Measurements from ENCODE around the gene RNF5.
A peak's percentile ranks its signal among the peaks of the same experiment; 100 is the strongest.
"Not testable (repeated sequence)": the region's sequence is repeated elsewhere in the genome, so short reads cannot be mapped to it uniquely, and the experiment has no call there.

RNF5 gene

GRCh38 chr6:32176476-32177182 is 1.6 kb upstream of the RNF5 start:
- no peak for DNase-seq

- no peak for DNase-seq
These were observed 920 bp upstream of the RNF5 start for GRCh38 chr6:32177183-32177787.

- DNase-seq = no peak
These were observed 589 bp downstream of the RNF5 start for GRCh38 chr6:32178547-32179440.

- no peak for DNase-seq
These were observed 1.7 kb downstream of the RNF5 start for GRCh38 chr6:32179766-32180405.

- DNase-seq = no peak
These were observed 3.0 kb downstream of the RNF5 start for GRCh38 chr6:32181148-32181702.

DNA sequence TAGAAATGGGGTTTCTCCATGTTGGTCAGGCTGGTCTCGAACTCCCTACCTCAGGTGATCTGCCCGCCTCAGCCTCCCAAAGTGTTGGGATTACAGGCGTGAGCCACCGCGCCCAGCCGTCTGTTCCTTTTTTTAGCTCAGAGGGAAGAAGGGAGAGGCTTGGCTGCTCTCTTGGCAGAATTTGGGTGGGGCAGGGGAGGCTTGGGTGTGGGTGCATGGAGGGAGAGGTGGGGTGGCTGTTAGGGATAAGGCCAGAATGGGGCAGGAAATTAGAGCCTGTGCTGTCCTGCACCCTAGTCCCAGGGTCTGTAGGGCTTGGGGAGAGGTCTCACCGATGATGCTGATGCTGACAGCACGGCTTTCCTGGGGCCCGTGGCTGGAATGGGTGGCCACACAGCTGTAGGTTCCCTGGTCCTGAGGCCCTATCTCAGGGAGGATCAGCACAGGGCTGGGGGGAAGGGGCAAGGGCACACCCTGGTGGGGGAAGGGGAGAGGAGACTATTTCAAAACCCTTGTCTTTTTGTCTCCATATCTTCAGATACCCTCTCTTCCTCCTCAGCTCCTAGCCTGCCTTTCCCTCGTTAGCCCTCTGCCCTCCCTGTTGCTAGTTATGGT is 3.8 kb downstream of the RNF5 start:
- DNase-seq = no peak

- no peak for DNase-seq
These were observed 4.4 kb downstream of the RNF5 start for GRCh38 chr6:32182555-32182981.

DNA sequence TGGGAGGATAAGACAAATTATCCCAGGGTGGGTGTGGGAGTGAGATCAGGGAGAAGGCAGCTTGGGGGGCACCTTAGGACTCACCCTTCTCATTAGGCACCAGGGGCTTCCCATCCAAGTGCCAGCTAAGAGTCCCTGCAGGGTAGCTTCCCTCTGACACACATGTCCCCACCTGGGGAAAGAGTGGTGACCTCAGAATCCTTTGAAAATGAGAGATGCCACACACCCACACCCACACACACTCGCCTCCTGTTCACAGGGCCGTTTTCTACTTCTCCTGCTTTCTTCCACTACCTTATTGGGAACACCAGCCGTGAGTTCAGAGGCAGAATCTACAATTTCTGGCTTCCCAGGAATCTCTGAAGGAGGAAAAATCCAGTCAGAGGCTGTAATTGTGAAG is 4.8 kb downstream of the RNF5 start:
- no peak for DNase-seq

DNA sequence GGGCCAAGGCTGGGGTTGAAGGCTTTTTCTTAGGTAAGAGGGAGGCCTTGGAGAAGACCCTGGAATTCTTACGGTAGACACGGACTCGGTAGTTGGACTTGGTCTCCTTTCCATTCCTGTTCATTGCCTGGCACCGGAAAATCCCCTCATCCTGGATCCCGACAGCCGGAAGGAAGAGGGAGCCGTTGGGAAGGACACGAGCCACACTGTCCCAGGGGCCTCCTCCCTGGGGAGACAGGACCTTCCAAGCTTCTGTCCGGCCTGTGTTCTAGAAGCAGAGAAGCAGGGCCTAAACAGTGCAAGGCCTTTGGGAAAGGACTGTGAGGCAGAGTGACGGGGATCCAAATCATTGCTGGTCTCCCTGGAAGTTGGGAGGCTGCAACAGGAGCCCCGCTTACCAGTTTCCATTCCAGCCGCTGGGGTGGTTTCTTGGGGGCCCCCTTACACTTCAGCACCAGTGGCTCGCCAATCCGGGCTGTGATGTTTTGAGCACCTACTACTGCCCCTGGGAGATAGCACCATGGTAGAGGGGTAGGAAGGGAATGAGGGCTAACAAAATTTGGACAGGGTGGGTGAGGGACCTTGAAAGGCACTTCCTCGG is 5.4 kb downstream of the RNF5 start:
- DNase-seq = no peak

GRCh38 chr6:32184084-32184640 is 6.0 kb downstream of the RNF5 start, which contains the start of gene AGER:
TSS of gene AGER (minus strand) at chr6:32184253. CDS start at chr6:32184222, 31 bp downstream.
- DNase-seq = no peak

DNA sequence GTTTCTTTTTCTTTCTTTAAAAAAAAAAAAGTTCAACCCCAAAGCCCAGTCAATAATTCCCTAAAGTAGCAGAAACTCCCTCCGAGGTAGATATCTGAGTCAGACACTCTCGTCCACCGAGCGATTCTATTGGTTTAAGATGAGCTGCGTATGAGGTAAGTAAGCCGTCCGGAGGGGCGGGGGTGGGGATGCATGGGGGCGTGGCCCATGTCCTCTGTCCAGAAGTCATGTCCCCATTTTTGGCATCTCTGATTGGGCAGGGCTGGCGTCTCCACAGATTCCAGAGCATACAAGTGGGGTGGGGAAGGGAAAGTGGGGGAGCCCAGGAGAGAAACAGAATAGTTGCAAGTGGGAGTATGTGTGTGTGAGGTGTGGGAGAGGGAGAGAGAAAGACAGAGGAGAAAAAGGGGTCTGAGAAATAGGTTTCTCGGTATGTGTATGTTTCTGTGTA is 7.5 kb downstream of the RNF5 start:
- peak; percentile 55 for DNase-seq

GRCh38 chr6:32186151-32186840 is 8.1 kb downstream of the RNF5 start:
- DNase-seq = not testable (repeated sequence)

DNA sequence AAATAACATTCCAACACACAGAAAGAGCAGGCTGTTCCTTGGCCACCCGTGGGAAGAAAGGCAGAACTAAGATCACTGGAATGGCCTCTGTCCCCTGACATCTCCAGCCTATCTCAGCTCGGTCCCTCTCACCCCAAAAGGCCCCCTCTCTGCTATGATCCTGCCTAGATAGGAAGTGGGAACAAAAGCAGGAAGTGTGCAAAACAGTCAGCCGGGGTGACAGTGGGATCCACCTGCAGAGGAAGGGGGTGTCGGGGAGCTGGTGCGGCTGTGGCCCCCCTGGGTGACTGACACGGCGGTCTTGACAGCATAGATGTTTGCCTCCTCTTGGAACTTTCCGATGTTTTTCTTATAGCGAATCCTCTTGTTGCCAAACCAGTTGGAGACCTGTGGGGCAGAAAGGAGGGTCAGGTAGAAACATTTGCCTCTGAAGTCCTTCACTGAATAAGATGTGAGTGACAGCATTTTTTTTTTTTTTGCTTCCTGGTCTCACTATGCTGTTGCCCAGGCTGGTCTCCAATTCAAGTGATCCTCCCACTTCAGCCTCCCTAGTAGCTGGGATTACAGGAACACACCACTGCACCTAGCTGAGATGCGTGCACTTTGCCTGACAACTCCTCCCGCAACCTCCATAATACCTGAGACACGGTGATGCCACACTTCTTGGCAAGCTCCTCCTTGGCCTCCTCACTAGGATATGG is 9.0 kb downstream of the RNF5 start:
- no peak for DNase-seq

- not testable (repeated sequence) for DNase-seq
These were observed 9.6 kb downstream of the RNF5 start for GRCh38 chr6:32187725-32188380.

DNA sequence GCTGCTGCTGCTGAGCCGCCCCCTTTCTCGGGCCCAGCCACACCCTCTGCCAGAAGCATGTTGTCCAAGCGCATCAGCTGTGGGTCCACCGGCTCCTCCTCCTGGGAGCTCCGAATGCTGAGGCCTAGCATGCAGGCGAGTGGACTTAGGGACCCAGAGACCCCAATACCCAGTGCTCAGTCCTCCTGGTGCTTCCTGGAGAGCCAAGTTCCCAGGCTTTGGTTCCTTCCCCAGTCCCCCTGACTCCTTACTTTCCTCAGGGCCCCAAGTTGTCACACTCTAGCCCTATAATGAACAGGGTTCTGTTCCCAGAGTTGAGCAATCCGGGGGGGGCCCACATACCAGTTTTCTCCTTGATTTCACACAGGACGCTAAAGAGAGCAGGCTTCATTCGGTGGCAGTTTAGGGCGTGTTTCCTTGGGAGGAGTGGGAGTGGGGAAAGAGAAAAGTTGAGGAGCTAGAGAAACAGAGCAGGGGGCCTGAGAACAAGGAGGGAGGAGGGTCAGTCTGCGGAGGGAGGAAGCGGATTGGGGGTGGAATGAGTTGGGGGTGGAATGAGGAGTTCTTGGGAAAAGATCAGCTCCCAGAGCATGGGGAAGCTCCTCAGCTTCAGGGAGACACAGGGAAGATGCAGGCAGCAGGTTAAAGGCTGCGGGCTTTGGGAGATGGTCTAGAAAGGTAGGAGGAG is 10.3 kb downstream of the RNF5 start:
- no peak for DNase-seq

DNA sequence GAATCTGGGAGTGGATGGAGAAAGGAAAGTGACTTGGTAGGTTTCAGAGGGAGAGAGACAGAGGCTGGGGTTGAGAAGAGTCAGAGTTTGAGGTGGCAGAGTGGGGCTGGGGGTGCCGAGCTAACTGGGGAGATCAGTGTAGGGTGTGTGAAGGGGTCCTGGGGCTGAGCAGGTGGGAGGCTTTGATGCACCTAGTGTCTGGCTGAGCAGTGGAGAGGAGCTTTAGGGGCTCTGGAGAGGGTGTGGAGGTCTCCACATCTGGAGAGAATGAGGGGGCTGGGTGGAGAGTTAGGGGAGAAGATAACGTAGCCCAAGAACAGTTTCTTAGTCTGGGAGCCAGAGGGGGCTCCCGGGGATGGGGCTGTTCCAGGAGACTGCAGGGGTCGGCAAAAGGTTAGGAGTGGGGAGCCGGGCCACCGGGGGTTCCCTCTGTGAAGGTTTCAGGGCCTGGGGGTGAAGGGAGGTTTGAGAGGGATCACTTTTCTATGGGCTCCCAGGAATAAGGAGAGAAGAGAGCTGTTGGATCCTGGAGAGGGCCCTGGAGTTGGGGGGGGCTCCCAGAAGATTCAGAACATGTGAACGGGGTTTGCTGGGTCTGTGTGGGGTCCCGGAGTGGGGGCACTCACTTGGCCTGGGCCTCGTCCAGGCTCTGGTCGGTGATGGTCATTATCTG is 11.0 kb downstream of the RNF5 start:
- DNase-seq = no peak

GRCh38 chr6:32189742-32190053 is 11.5 kb downstream of the RNF5 start:
- no peak for DNase-seq

GRCh38 chr6:32190054-32190851 is 12.0 kb downstream of the RNF5 start, which contains the start of gene PBX2:
TSS of gene PBX2 (minus strand) at chr6:32190202. CDS start at chr6:32189915, 287 bp downstream.
- DNase-seq = peak; percentile 74
